ENCODE data around the gene FRMD8.

FRMD8 gene

DNA sequence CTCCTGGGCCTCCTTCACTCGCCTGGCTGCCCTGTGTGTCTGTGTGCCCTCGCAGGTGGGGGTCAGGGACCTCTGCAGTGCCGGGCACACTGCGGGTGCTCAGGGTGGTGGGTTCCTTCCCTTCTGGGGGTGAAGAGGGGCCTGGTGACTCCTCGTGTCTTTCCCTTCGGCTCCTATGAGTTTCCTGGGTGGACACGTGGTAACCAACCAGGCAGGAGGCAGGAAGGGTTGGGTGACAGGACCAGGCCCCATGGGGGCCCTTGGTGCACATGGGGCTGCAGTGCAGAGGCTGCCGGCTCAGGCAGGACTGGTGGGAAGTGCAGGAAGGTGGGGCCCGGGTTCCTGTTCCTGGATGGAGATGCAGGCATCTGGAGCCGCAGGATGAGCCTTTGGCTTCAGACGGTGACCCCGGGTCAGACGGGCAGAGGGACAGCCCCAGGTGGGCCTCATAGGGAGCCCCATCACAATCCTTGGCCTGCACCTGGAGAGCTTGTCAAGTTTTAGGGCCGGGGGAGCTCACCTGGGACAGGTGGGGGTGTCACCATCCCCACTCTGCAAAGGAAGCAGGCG is 9.6 kb downstream of the FRMD8 start:
- Histone ChIP-seq H3K36me3 (peaks cover 97% of the 10 kb centered on the region), H3K9me3 (no peaks in the 10 kb centered on the region), H3K27me3 (no peaks in the 10 kb centered on the region), H3K4me1 (ENCODE audit: control insufficient read depth in 1 of 2, insufficient read depth in 1 of 2, low read depth in 1 of 2, low read length in 1 of 2) (no peaks in the 10 kb centered on the region), H3K27ac (no peak overlapping the region), H3K4me3 (ENCODE audit: low read depth in 1 of 2, low read length in 1 of 2) (no peak overlapping the region)
- TF ChIP-seq, protein P1, sequence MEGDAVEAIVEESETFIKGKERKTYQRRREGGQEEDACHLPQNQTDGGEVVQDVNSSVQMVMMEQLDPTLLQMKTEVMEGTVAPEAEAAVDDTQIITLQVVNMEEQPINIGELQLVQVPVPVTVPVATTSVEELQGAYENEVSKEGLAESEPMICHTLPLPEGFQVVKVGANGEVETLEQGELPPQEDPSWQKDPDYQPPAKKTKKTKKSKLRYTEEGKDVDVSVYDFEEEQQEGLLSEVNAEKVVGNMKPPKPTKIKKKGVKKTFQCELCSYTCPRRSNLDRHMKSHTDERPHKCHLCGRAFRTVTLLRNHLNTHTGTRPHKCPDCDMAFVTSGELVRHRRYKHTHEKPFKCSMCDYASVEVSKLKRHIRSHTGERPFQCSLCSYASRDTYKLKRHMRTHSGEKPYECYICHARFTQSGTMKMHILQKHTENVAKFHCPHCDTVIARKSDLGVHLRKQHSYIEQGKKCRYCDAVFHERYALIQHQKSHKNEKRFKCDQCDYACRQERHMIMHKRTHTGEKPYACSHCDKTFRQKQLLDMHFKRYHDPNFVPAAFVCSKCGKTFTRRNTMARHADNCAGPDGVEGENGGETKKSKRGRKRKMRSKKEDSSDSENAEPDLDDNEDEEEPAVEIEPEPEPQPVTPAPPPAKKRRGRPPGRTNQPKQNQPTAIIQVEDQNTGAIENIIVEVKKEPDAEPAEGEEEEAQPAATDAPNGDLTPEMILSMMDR (IDR thresholded peaks at IDR 0.05), result no peak

DNA sequence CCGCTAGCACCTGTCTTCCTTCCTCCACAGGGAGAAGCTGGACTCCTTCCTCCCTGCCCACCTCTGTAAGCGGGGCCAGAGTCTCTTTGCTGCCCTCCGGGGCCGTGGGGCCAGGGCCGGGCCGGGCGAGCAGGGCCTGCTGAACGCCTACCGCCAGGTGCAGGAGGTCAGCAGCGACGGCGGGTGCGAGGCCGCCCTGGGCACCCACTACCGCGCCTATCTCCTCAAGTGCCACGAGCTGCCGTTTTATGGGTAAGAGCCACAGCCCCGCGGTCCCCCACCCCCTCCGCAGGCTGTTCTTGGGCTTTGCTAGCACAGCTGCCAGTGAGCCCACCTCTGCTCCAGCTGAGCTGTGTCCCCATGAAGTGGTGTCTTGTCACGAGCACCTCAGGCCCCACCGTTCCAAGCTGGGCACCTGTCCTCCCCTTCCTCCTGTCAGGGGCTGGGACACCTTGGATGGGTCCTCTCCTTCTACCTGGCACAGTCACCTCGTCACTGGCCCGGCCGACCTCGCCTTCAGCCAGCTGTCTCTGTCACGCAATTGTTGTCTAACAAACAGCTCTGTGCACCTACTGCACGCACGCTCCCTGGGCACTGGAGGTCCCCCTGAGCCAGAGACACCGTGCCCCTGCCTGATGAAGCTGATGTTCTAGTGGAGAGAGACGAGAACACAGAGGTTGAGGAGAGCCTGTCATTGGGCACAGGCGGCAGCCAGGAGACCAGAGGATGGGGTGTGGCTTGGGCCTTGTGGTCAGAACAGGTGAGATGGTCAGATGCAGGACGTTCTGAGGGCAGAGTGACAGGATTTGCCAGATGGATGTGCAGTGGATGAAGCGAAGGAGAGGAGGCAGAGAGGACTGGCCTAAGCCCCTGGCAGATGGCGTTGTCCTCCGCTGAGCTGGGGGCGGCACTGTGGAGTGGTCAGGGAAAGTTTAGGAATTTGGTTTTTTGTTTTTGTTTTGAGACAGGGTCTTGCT is 10.6 kb downstream of the FRMD8 start:
- H3K4me1 ChIP-seq (ENCODE audit: control insufficient read depth in 1 of 2, insufficient read depth in 1 of 2, low read depth in 1 of 2, low read length in 1 of 2), result no peaks in the 10 kb centered on the region
- H3K4me3 ChIP-seq (ENCODE audit: low read depth in 1 of 2, low read length in 1 of 2), result no peak overlapping the region
- TF ChIP-seq, protein P1 (IDR thresholded peaks at IDR 0.05), result no peak
- no peaks in the 10 kb centered on the region for H3K9me3 ChIP-seq
- H3K36me3 ChIP-seq, result peaks cover 96% of the 10 kb centered on the region
- no peaks in the 10 kb centered on the region for H3K27me3 ChIP-seq
- no peak overlapping the region for H3K27ac ChIP-seq

DNA sequence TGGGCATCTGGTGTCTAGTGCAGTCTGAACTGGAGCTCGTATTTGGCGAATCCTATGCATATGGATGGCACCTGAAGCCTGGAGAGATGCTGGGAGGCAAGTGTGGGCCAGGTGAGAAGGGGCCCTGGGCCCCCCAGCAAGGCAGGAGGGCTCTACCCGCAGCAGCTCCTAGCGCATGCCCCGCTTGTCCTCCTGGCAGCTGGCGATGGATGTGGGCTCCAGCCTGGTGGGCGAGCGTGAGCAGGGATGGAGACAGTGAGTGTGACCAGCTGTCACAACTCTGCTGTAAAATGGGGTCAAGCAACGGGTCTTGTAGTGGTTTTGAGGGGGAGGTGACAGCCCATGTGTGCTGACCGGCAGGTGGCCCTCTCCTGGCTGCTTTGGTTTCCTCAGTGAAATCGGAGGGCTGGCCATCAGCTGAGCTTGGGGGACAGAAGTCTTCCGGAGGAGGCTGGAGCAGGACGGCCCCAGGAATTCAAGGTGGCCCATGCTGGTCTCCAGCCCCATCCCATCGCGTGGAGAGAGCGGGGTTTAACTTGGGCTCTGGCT is 12.0 kb downstream of the FRMD8 start:
- H3K27me3 ChIP-seq, result no peaks in the 10 kb centered on the region
- no peak overlapping the region for H3K27ac ChIP-seq
- H3K9me3 ChIP-seq, result no peaks in the 10 kb centered on the region
- H3K4me3 ChIP-seq (ENCODE audit: low read depth in 1 of 2, low read length in 1 of 2), result no peak overlapping the region
- TF ChIP-seq, protein P1 (IDR thresholded peaks at IDR 0.05), result no peak
- H3K36me3 ChIP-seq, result peaks cover 84% of the 10 kb centered on the region
- H3K4me1 ChIP-seq (ENCODE audit: control insufficient read depth in 1 of 2, insufficient read depth in 1 of 2, low read depth in 1 of 2, low read length in 1 of 2), result peaks cover 7 to 8% of the 10 kb centered on the region in 2 experiments

DNA sequence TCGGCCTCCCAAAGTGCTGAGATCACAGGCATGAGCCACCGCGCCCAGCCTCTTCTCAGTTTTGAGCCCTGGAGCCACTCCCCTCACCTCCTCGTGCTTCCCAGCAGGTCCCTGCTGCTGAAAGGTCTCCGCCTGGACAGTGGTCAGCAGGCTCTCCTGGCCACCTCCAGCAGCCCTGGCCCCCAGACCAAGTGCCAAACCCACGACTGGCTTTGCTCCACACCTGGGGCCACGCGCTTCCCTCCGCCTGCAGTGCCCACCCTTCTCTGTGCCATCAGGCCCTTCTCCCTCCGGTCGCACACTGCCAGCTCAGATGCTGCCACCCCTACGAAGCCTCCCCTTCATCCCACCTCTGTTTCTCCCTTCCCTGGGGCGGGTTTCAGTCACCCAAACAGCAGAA is 12.8 kb downstream of the FRMD8 start:
- H3K27ac ChIP-seq, result no peak overlapping the region
- no peak overlapping the region for H3K4me3 ChIP-seq (ENCODE audit: low read depth in 1 of 2, low read length in 1 of 2)
- H3K4me1 ChIP-seq (ENCODE audit: control insufficient read depth in 1 of 2, insufficient read depth in 1 of 2, low read depth in 1 of 2, low read length in 1 of 2), result peaks cover 16% of the 10 kb centered on the region in 2 experiments
- TF ChIP-seq, protein P1 (IDR thresholded peaks at IDR 0.05), result no peak
- H3K36me3 ChIP-seq, result peaks cover 80% of the 10 kb centered on the region
- H3K9me3 ChIP-seq, result no peaks in the 10 kb centered on the region
- H3K27me3 ChIP-seq, result no peaks in the 10 kb centered on the region

DNA sequence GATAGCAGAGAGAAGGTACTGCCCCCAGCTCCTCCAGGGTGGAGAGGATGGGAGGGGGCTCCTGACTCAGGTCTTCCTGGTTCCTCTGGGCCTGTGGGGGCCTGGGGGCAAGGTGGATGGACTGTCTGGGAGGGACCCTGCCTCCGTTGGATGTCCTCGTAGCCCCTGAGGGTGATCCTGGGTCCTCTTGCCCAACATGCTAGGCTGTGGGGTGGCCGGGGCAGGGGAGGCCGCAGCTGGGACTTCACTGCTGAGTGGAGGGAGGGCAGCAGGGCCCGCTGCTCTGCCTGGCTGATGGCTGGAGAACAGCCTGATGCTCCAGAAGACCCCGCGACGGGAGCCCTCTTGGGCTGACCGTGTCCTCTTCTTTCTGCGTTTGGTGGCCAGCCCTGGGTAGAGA is 13.4 kb downstream of the FRMD8 start:
- Histone ChIP-seq H3K27me3 (no peaks in the 10 kb centered on the region), H3K9me3 (no peaks in the 10 kb centered on the region), H3K27ac (no peak overlapping the region), H3K4me3 (ENCODE audit: low read depth in 1 of 2, low read length in 1 of 2) (no peak overlapping the region), H3K4me1 (ENCODE audit: control insufficient read depth in 1 of 2, insufficient read depth in 1 of 2, low read depth in 1 of 2, low read length in 1 of 2) (peaks cover 17 to 21% of the 10 kb centered on the region in 2 experiments), H3K36me3 (peaks cover 80% of the 10 kb centered on the region)
- TF ChIP-seq, protein P1 (IDR thresholded peaks at IDR 0.05), result no peak
